RWPE1 (cell line): ENCODE results near the gene NEB.

Experiments used
- CTCF ChIA-PET: fragments of 350-600 bp; sonication (Branson Sonifier 250); formaldehyde crosslinking; extraction: SDS; loops from one replicate; lab custom pipeline; 2021; lab: Yijun Ruan, JAX
- POLR2A ChIA-PET: fragments of 400-600 bp; formaldehyde crosslinking; extraction: SDS; loops from one replicate; lab custom pipeline; 2020; ENCODE audit warnings: antibody characterized with exemption; ENCODE audit not compliant: low non-redundant PET; lab: Yijun Ruan, JAX
- DNase-seq: peaks from one replicate; pipeline ENCODE4 v3.0.0; 2012; ENCODE audit warnings: low spot score
- H3K27ac ChIP-seq: fragments of 450-650 bp; 2 replicates; pipeline ENCODE4 v1.5.1; 2017
- TF ChIP-seq, protein P1 (sequence below): fragments of 450-650 bp; conservative IDR thresholded peaks from 2 replicates; pipeline ENCODE4 v1.5.1; 2017; ENCODE audit warnings: low read depth, mild to moderate bottlenecking

NEB gene

GRCh38 chr2:151523850-151524249 lies 210.4 kb downstream of the NEB start:
- TF ChIP-seq, protein P1, sequence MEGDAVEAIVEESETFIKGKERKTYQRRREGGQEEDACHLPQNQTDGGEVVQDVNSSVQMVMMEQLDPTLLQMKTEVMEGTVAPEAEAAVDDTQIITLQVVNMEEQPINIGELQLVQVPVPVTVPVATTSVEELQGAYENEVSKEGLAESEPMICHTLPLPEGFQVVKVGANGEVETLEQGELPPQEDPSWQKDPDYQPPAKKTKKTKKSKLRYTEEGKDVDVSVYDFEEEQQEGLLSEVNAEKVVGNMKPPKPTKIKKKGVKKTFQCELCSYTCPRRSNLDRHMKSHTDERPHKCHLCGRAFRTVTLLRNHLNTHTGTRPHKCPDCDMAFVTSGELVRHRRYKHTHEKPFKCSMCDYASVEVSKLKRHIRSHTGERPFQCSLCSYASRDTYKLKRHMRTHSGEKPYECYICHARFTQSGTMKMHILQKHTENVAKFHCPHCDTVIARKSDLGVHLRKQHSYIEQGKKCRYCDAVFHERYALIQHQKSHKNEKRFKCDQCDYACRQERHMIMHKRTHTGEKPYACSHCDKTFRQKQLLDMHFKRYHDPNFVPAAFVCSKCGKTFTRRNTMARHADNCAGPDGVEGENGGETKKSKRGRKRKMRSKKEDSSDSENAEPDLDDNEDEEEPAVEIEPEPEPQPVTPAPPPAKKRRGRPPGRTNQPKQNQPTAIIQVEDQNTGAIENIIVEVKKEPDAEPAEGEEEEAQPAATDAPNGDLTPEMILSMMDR = no peak
- DNase-seq = peak; percentile 17
- CTCF ChIA-PET = no interaction called here
- POLR2A ChIA-PET = no interaction called here
- H3K27ac ChIP-seq = no peak overlapping the region

DNA sequence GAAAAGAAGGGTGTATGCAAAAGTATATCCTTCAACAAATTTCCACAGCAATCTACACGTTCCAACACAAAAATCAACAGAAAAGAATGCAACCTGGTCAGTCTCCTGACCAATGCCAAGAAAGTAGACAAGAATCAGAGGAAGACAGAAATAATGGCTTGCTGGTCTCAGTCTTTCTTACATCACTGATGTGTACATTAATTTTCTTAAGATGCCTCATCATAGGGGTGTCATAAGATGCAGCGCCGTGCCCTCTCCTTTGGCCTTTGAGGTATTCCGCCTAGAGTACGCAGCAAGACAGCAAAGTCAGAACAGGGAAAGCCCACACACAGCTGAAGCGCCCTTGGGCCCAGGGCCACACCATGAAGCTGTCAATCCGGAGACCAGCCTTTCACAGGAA lies 211.7 kb downstream of the NEB start:
- no peak overlapping the region for H3K27ac ChIP-seq
- POLR2A ChIA-PET = no interaction called here
- CTCF ChIA-PET = no interaction called here
- TF ChIP-seq, protein P1 = no peak
- DNase-seq = no peak

DNA sequence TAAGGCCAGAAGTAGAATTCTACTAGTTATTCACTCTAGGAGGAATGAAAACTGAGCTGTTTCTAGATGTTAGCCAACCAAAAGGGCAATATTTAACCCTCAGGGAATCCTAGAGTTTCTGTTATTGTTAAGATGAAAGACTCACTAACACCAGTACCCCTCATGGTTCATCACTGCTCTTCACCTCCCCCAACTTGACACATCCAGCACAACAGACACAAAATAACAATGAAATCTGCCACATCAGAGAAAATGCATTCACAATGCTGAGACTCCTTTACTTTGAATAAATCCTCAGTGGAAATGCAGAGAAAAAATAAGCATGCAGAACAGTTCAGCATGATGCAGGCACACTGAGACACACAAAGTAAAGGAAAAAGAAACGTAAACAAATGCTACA lies 213.3 kb downstream of the NEB start:
- ChIA-PET CTCF (no interaction called here), POLR2A (no interaction called here)
- no peak for DNase-seq
- TF ChIP-seq, protein P1 = no peak
- H3K27ac ChIP-seq = no peak overlapping the region

GRCh38 chr2:151518802-151519201 lies 215.5 kb downstream of the NEB start:
- CTCF ChIA-PET = no interaction called here

GRCh38 chr2:151508519-151508918 lies 225.8 kb downstream of the NEB start:
- TF ChIP-seq, protein P1 = no peak
- no peak for DNase-seq
- CTCF ChIA-PET = no interaction called here
- no peak overlapping the region for H3K27ac ChIP-seq
- POLR2A ChIA-PET = no interaction called here

More at GRCh38 chr2:151518802-151519201, 215.5 kb downstream of the NEB start:
- H3K27ac ChIP-seq = no peak overlapping the region
- TF ChIP-seq, protein P1 = no peak
- POLR2A ChIA-PET = no interaction called here
- DNase-seq = peak; percentile 9

DNA sequence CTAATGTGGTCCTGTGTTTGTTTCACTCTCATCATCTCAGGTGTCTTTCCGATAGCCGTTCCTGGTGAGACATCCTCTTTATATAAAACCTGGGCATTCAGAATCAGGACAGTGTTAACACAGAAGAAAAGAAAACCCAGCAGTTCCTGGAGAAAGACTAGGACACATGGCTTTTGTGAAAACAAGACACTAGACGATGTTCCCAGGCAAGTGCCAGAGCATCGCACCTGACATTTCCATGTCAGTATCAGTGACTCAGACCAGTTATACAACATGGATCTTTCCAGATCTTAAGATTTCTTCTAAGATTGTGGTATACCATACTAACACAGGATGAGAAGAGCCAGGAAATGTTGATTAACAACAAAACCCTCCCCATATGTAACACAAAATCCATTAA lies 228.1 kb downstream of the NEB start:
- no peak for DNase-seq
- ChIA-PET CTCF (no interaction called here), POLR2A (no interaction called here)
- no peak overlapping the region for H3K27ac ChIP-seq
- TF ChIP-seq, protein P1 = no peak
